HK-2 (cell line): Measurements from ENCODE around the gene YPEL5.

Experiments
- DNase-seq: peaks from one replicate; pipeline ENCODE4 v3.0.0-alpha.2; 2018; ENCODE audit not compliant: unreplicated experiment

Gene YPEL5

DNA sequence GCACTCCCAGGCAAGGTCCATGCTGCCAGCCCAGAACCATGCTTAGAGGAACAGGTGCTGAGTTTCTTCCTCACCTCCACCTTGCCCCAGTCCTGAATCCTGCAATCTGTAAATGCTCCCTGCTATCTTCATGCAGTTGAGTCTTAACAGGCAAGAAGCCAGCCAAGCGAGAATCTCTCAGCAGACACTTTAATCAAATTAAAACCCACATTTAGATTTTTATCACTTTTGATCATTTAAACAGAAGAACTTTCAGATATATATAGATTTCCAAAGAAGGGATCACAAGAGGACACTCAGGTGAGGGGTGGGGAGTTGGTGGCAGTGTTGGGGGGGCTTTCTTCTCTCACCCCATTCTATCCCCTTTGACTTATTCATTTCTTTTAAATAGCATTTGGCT lies 58.6 kb downstream of the YPEL5 start:
- DNase-seq, result no peak

DNA sequence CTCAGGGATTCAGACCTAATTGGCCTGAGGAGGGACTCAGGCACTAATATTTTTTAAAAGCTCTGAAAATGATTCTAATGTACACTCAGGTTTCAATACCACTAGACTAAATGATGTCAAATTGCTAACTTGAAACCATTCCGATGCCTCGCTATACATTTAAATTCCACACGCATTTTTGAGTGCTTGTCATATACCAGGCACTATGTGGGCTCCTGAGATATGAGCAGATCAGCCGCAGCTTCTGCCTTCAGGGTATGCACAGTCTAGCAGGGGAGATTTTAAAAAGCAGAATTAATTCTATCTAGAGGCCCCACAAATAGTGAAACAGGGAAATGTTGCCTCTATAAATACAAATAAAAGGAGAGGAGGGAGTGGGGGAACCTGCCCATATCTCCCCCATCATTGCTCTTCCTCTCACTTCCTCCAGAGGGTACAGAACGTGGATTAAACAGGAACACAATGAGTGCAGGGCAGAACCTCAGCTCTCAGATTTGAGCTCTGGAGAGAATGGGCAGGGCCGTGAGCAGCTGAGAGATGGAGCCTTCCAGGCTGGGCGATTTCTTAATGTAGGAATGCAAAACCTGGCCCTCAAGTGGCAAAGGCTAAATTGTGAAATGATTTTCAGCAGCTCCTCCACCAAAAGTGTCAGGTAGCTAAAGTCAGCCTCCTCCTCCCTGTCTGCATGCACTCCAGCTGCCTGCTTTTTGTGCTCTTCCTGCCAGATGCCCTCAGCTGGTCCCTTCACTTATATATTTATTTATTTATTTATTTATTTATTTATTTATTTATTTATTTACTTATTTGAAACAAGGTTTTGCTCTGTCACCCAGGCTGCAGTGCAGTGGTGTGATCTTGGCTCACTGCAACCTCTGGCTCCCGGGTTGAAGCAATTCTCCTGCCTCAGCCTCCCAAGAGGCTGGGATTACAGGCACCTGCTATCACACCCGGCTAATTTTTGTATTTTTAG lies 59.9 kb downstream of the YPEL5 start:
- no peak for DNase-seq

DNA sequence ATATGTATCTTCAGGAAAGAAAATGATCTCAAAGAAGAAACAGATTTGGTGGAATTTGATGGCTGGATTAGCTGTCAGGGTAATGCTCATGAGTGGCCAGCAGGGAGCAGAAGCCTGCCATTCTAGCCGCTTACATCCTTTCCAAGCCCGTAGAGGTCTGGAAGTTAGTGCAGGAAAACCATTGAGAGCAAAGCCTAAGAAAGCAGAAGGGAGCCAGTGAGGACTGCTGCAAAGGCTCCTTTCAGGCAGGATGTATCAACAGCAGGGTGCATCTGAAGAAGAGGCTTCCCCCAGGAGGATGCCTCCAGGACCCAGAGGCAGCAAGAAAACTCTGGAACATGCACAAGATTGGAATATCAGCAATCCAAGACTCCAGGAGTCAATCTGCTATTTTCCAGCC lies 61.6 kb downstream of the YPEL5 start:
- DNase-seq, result peak; percentile 26

DNA sequence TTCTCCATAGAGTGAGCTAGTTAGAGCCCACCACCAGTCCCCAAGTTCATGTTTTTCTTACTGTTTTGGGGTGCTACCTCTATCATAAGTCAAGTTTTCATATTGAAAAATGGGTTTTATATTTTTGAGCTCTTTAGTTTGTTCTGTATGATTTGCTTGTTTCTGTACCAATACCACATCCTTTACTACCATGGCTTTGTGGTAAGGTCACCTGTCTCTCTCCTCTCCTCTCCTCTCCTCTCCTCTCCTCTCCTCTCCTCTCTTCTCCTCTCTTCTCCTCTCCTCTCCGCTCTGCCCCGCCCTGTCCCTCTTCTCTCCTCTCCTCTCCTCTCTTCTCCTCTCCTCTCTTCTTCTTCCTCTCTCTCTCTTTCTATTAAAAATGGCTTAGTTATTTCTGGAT lies 62.4 kb downstream of the YPEL5 start:
- no peak for DNase-seq
